ENCODE measurements around the gene NPEPPS.
A peak's percentile ranks its signal among the peaks of the same experiment; 100 is the strongest.

Gene NPEPPS

GRCh38 chr17:47649153-47649971, 118.5 kb downstream of the NPEPPS start, which contains the start of gene KPNB1 (continued):
- TF ChIP-seq ZNF629 (tag by site-specific recombination; IDR thresholded peaks at IDR 0.05) = peak; percentile 85
- TF ChIP-seq, protein P1, sequence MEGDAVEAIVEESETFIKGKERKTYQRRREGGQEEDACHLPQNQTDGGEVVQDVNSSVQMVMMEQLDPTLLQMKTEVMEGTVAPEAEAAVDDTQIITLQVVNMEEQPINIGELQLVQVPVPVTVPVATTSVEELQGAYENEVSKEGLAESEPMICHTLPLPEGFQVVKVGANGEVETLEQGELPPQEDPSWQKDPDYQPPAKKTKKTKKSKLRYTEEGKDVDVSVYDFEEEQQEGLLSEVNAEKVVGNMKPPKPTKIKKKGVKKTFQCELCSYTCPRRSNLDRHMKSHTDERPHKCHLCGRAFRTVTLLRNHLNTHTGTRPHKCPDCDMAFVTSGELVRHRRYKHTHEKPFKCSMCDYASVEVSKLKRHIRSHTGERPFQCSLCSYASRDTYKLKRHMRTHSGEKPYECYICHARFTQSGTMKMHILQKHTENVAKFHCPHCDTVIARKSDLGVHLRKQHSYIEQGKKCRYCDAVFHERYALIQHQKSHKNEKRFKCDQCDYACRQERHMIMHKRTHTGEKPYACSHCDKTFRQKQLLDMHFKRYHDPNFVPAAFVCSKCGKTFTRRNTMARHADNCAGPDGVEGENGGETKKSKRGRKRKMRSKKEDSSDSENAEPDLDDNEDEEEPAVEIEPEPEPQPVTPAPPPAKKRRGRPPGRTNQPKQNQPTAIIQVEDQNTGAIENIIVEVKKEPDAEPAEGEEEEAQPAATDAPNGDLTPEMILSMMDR (tag by site-specific recombination; IDR thresholded peaks at IDR 0.05) = no peak
- no peak for TF ChIP-seq FEZF1 (tag by site-specific recombination; IDR thresholded peaks at IDR 0.05)
- TF ChIP-seq YY2 (tag by site-specific recombination; IDR thresholded peaks at IDR 0.05) = peak; percentile 50; the same call in 1 of the 2 replicates
- TF ChIP-seq ZNF148 (tag by site-specific recombination; IDR thresholded peaks at IDR 0.05; ENCODE audit: borderline replicate concordance) = 0 out of 2 replicates have a peak, but pooled peaks have one; percentile 30
- no peak for TF ChIP-seq ZNF514 (tag by site-specific recombination; IDR thresholded peaks at IDR 0.05)
- TF ChIP-seq ZFP37 (tag by site-specific recombination; IDR thresholded peaks at IDR 0.05) = 0 out of 2 replicates have a peak, but pooled peaks have one; percentile 88
- peak; percentile 91 for TF ChIP-seq ZNF501 (tag by site-specific recombination; IDR thresholded peaks at IDR 0.05)
- TF ChIP-seq, protein P2, sequence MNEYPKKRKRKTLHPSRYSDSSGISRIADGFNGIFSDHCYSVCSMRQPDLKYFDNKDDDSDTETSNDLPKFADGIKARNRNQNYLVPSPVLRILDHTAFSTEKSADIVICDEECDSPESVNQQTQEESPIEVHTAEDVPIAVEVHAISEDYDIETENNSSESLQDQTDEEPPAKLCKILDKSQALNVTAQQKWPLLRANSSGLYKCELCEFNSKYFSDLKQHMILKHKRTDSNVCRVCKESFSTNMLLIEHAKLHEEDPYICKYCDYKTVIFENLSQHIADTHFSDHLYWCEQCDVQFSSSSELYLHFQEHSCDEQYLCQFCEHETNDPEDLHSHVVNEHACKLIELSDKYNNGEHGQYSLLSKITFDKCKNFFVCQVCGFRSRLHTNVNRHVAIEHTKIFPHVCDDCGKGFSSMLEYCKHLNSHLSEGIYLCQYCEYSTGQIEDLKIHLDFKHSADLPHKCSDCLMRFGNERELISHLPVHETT (tag by site-specific recombination; IDR thresholded peaks at IDR 0.05) = peak; percentile 98
- TF ChIP-seq OVOL3 (tag by site-specific recombination; IDR thresholded peaks at IDR 0.05) = peak; percentile 69; the same call in 1 of the 2 replicates
- TF ChIP-seq RBAK (tag by site-specific recombination; IDR thresholded peaks at IDR 0.05) = no peak
- TF ChIP-seq ZNF585B (tag by site-specific recombination; IDR thresholded peaks at IDR 0.05) = no peak
- peak; percentile 8; the same call in 1 of the 2 replicates for TF ChIP-seq ZNF10 (tag by site-specific recombination; IDR thresholded peaks at IDR 0.05)
- TF ChIP-seq ZNF280C (tag by site-specific recombination; IDR thresholded peaks at IDR 0.05) = no peak
- no peak; the same call in 1 of the 2 replicates for TF ChIP-seq MZF1 (tag by site-specific recombination; IDR thresholded peaks at IDR 0.05; ENCODE audit: borderline replicate concordance)
- peak; percentile 70; the same call in 1 of the 2 replicates for TF ChIP-seq YY1 (tag by site-specific recombination; IDR thresholded peaks at IDR 0.05)
- TF ChIP-seq ZNF624 (tag by site-specific recombination; IDR thresholded peaks at IDR 0.05) = no peak
- TF ChIP-seq, protein P3, sequence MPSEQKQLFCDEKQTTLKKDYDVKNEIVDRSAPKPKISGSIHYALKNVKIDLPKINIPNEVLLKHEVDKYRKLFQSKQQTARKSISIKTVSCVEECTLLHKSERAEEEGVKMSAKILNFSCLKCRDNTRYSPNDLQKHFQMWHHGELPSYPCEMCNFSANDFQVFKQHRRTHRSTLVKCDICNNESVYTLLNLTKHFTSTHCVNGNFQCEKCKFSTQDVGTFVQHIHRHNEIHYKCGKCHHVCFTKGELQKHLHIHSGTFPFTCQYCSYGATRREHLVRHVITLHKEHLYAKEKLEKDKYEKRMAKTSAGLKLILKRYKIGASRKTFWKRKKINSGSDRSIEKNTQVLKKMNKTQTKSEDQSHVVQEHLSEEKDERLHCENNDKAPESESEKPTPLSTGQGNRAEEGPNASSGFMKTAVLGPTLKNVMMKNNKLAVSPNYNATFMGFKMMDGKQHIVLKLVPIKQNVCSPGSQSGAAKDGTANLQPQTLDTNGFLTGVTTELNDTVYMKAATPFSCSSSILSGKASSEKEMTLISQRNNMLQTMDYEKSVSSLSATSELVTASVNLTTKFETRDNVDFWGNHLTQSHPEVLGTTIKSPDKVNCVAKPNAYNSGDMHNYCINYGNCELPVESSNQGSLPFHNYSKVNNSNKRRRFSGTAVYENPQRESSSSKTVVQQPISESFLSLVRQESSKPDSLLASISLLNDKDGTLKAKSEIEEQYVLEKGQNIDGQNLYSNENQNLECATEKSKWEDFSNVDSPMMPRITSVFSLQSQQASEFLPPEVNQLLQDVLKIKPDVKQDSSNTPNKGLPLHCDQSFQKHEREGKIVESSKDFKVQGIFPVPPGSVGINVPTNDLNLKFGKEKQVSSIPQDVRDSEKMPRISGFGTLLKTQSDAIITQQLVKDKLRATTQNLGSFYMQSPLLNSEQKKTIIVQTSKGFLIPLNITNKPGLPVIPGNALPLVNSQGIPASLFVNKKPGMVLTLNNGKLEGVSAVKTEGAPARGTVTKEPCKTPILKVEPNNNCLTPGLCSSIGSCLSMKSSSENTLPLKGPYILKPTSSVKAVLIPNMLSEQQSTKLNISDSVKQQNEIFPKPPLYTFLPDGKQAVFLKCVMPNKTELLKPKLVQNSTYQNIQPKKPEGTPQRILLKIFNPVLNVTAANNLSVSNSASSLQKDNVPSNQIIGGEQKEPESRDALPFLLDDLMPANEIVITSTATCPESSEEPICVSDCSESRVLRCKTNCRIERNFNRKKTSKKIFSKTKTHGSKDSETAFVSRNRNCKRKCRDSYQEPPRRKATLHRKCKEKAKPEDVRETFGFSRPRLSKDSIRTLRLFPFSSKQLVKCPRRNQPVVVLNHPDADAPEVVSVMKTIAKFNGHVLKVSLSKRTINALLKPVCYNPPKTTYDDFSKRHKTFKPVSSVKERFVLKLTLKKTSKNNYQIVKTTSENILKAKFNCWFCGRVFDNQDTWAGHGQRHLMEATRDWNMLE (tag by site-specific recombination; conservative IDR thresholded peaks at IDR 0.05; ENCODE audit: low read depth) = 0 out of 2 replicates have a peak, but pooled peaks have one; percentile 32
- TF ChIP-seq ZNF623 (tag by site-specific recombination; IDR thresholded peaks at IDR 0.05) = no peak; the same call in 1 of the 2 replicates
- peak; percentile 96 for TF ChIP-seq ZNF391 (tag by site-specific recombination; IDR thresholded peaks at IDR 0.05; ENCODE audit: borderline replicate concordance, low read depth)
- TF ChIP-seq, protein P4, sequence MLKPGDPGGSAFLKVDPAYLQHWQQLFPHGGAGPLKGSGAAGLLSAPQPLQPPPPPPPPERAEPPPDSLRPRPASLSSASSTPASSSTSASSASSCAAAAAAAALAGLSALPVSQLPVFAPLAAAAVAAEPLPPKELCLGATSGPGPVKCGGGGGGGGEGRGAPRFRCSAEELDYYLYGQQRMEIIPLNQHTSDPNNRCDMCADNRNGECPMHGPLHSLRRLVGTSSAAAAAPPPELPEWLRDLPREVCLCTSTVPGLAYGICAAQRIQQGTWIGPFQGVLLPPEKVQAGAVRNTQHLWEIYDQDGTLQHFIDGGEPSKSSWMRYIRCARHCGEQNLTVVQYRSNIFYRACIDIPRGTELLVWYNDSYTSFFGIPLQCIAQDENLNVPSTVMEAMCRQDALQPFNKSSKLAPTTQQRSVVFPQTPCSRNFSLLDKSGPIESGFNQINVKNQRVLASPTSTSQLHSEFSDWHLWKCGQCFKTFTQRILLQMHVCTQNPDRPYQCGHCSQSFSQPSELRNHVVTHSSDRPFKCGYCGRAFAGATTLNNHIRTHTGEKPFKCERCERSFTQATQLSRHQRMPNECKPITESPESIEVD (tag by site-specific recombination; IDR thresholded peaks at IDR 0.05) = no peak

Measured in HEK293 (cell line).